OCI-LY7 (cell line): ENCODE measurements around the gene SORBS2. TPM values are rescaled to one million over a fixed set of nuclear protein-coding genes. Genes with fewer than 3 reads are reported as not detected.

Experiments used
- BruUV-seq: library from RNA; stranded (reverse); fragments of 400-500 nt; replicated peaks from 2 replicates; lab custom pipeline; 2021; lab: Mats Ljungman, UMichigan
- CTCF ChIA-PET: fragments of 300-600 bp; sonication (Branson Sonifier 250); formaldehyde crosslinking; loops from one replicate; lab custom pipeline; 2022; ENCODE audit warnings: antibody characterized with exemption; ENCODE audit not compliant: unreplicated experiment; lab: Charles Lee
- POLR2A ChIA-PET: fragments of 300-600 bp; sonication (Branson Sonifier 250); formaldehyde crosslinking; loops from one replicate; lab custom pipeline; 2022; ENCODE audit warnings: antibody characterized with exemption; lab: Charles Lee
- DNase-seq: peaks from one replicate; pipeline ENCODE4 v3.0.0-alpha.2; 2015; ENCODE audit warnings: low spot score
- H2AFZ ChIP-seq: fragments of 200-600 bp; sonication (generic), shearing (Covaris generic); 2 replicates; pipeline ENCODE4 v1.6.1; 2014; ENCODE audit warnings: mild to moderate bottlenecking, antibody characterized with exemption, low read length, moderate library complexity
- H3K27ac ChIP-seq: fragments of 200-600 bp; sonication (generic); 2 replicates; pipeline ENCODE4 v1.5.1; 2014; ENCODE audit warnings: mixed run types, low read depth, mild to moderate bottlenecking, moderate library complexity, low read length, inconsistent platforms; ENCODE audit not compliant: poor library complexity, severe bottlenecking
- H3K36me3 ChIP-seq: fragments of 200-600 bp; sonication (generic); 2 replicates; pipeline ENCODE4 v1.6.1; 2014; ENCODE audit warnings: mild to moderate bottlenecking, antibody characterized with exemption, low read length, moderate library complexity, mixed read lengths; ENCODE audit not compliant: insufficient read depth
- H3K4me1 ChIP-seq: fragments of 200-600 bp; sonication (generic); 2 replicates; pipeline ENCODE4 v1.5.1; 2014; ENCODE audit warnings: mild to moderate bottlenecking, low read length; ENCODE audit not compliant: insufficient read depth, poor library complexity, severe bottlenecking
- H3K4me2 ChIP-seq: fragments of 200-600 bp; sonication (generic); 2 replicates; pipeline ENCODE4 v1.6.1; 2014; ENCODE audit warnings: mild to moderate bottlenecking, low read length
- H3K4me3 ChIP-seq: fragments of 200-600 bp; sonication (generic); 2 replicates; pipeline ENCODE4 v1.5.1; 2014; ENCODE audit warnings: mild to moderate bottlenecking, low read depth, low read length; ENCODE audit not compliant: poor library complexity, severe bottlenecking
- H3K79me2 ChIP-seq: fragments of 200-600 bp; sonication (generic); 2 replicates; pipeline ENCODE4 v1.6.1; 2016; ENCODE audit warnings: low read depth, mild to moderate bottlenecking, low read length, moderate library complexity, mixed read lengths; ENCODE audit not compliant: insufficient read depth
- H3K9me2 ChIP-seq: fragments of 200-600 bp; sonication (generic); 2 replicates; pipeline ENCODE4 v1.6.1; 2016; ENCODE audit warnings: mild to moderate bottlenecking, low read length, mixed read lengths; ENCODE audit not compliant: insufficient read depth
- H3K9me3 ChIP-seq: fragments of 200-600 bp; sonication (generic); 2 replicates; pipeline ENCODE4 v1.6.1; 2014; ENCODE audit warnings: mild to moderate bottlenecking, mixed run types, low read length, mixed read lengths
- H4K20me1 ChIP-seq: fragments of 200-600 bp; sonication (generic); 2 replicates; pipeline ENCODE4 v1.6.1; 2014; ENCODE audit warnings: mild to moderate bottlenecking, antibody characterized with exemption, low read length, moderate library complexity, mixed read lengths; ENCODE audit not compliant: insufficient read depth
- CTCF ChIP-seq: fragments of 200-600 bp; sonication (generic); conservative IDR thresholded peaks from 2 replicates; pipeline ENCODE4 v1.5.1; 2014; ENCODE audit warnings: mild to moderate bottlenecking, antibody characterized with exemption, low read length, moderate library complexity, mixed read lengths
- EZH2phosphoT487 ChIP-seq: fragments of 200-600 bp; sonication (generic); IDR thresholded peaks from 2 replicates; pipeline ENCODE4 v1.6.1; 2018; ENCODE audit warnings: low read depth, borderline replicate concordance, mild to moderate bottlenecking, mixed run types, antibody characterized with exemption, low read length, moderate library complexity, mixed read lengths
- intact Hi-C: fragments of 100-400 bp; cut with micrococcal nuclease; formaldehyde crosslinking; loops from one replicate; pipeline ENCODE4 v1.10.0; 2022; ENCODE audit not compliant: unreplicated experiment
- total RNA-seq, 2 experiments: library from RNA; depleted of rRNA in 1 of 2; stranded (reverse); fragments of >200 nt in 1 of 2; shearing (Covaris generic) in 1 of 2; gene quantifications; 2 replicates each; pipeline ENCODE4 v1.2.3, GENCODE V29; 2014 to 2022

Gene SORBS2
- total RNA-seq, 2 experiments from 2014 or later = 33.2 to 43.5 TPM

GRCh38 chr4:185713731-185714130, 98.3 kb downstream of the SORBS2 start:
- no TSS peak for BruUV-seq

GRCh38 chr4:185713272-185713671, 98.7 kb downstream of the SORBS2 start:
- ChIA-PET CTCF (no interaction called here), POLR2A (interaction anchor here (1.0 kb wide), 1 partner anchor 9 kb away, joined by 3 read pairs; no protein-coding TSS in a partner anchor)
- no peak overlapping the region for H3K27ac ChIP-seq
- DNase-seq = no peak
- intact Hi-C loops = no loop called here
- no peak overlapping the region for H3K4me2 ChIP-seq
- no peaks in the 10 kb centered on the region for H3K79me2 ChIP-seq
- H3K9me3 ChIP-seq = no peaks in the 10 kb centered on the region
- H3K9me2 ChIP-seq = no peaks in the 10 kb centered on the region
- no peaks in the 10 kb centered on the region for H3K4me1 ChIP-seq
- H3K36me3 ChIP-seq = no peaks in the 10 kb centered on the region
- TF ChIP-seq CTCF (no peak), EZH2phosphoT487 (no peak)
- no peak overlapping the region for H3K4me3 ChIP-seq
- H4K20me1 ChIP-seq = no peaks in the 10 kb centered on the region
- H2AFZ ChIP-seq = no peak overlapping the region
- no TSS peak for BruUV-seq

More at GRCh38 chr4:185713731-185714130, 98.3 kb downstream of the SORBS2 start:
- no peak overlapping the region for H3K4me3 ChIP-seq
- TF ChIP-seq CTCF = no peak
- no peak for TF ChIP-seq EZH2phosphoT487
- H2AFZ ChIP-seq = no peak overlapping the region
- no peaks in the 10 kb centered on the region for H3K79me2 ChIP-seq
- CTCF ChIA-PET = no interaction called here
- no peaks in the 10 kb centered on the region for H3K4me1 ChIP-seq
- intact Hi-C loops = no loop called here
- H3K9me2 ChIP-seq = no peaks in the 10 kb centered on the region
- H3K36me3 ChIP-seq = no peaks in the 10 kb centered on the region
- no peaks in the 10 kb centered on the region for H3K9me3 ChIP-seq
- no peak for DNase-seq
- no peak overlapping the region for H3K4me2 ChIP-seq
- POLR2A ChIA-PET = no interaction called here
- no peak overlapping the region for H3K27ac ChIP-seq
- H4K20me1 ChIP-seq = no peaks in the 10 kb centered on the region

- Histone ChIP-seq H4K20me1 (no peaks in the 10 kb centered on the region), H3K4me2 (no peak overlapping the region), H3K4me3 (no peak overlapping the region), H3K9me3 (no peaks in the 10 kb centered on the region), H3K79me2 (no peaks in the 10 kb centered on the region), H3K4me1 (no peaks in the 10 kb centered on the region), H3K36me3 (no peaks in the 10 kb centered on the region), H3K9me2 (no peaks in the 10 kb centered on the region), H2AFZ (no peak overlapping the region), H3K27ac (no peak overlapping the region)
- ChIA-PET POLR2A (interaction anchor here (1.0 kb wide), 1 partner anchor 9 kb away, joined by 3 read pairs; no protein-coding TSS in a partner anchor), CTCF (no interaction called here)
- TF ChIP-seq EZH2phosphoT487 (no peak), CTCF (no peak)
- no peak for DNase-seq
- no TSS peak for BruUV-seq
- intact Hi-C loops = no loop called here
Measured at GRCh38 chr4:185712350-185713024, 99.5 kb downstream of the SORBS2 start.
